Measurements from ENCODE around the gene ROBO1.

- TF ChIP-seq CTCF (IDR thresholded peaks at IDR 0.05) (no peak), EZH2 (IDR thresholded peaks at IDR 0.05) (no peak)
Observed at GRCh38 chr3:79367066-79367465, 400.7 kb downstream of the ROBO1 start.
